Keratinocyte (primary cell): ENCODE results near the gene C7. TPM values are rescaled to one million over a fixed set of nuclear protein-coding genes. Genes with fewer than 3 reads are reported as not detected.

Source experiments
- DNase-seq: peaks from one replicate; pipeline ENCODE4 v3.0.0-alpha.2; 2011; ENCODE audit warnings: low read depth, missing footprints, low spot score
- FAIRE-seq: peaks from 2 replicates; lab custom pipeline; 2011; peaks lifted over from hg19 to GRCh38; lab: Jason Lieb, UNC
- H2AFZ ChIP-seq: 2 replicates; pipeline ENCODE4 v1.6.0; 2012; ENCODE audit warnings: low read length, control low read depth, inconsistent platforms; ENCODE audit not compliant: control insufficient read depth
- H3K27ac ChIP-seq: 2 replicates; pipeline ENCODE4 v1.5.1; 2011; ENCODE audit warnings: low read length; ENCODE audit not compliant: control insufficient read depth, insufficient read depth
- H3K27me3 ChIP-seq: 3 replicates; pipeline ENCODE4 v1.6.0; 2011; ENCODE audit warnings: low read length; ENCODE audit not compliant: control insufficient read depth, insufficient read depth; ENCODE audit errors: extremely low read depth
- H3K36me3 ChIP-seq, 2 experiments: 2 replicates in 1 of 2; 3 replicates in 1 of 2; pipeline ENCODE4 v1.5.1; 2011; ENCODE audit warnings: low read length in 2 of 2, mild to moderate bottlenecking in 1 of 2; ENCODE audit not compliant: control insufficient read depth in 2 of 2, insufficient read depth in 2 of 2; ENCODE audit errors: extremely low read depth in 1 of 2
- H3K4me1 ChIP-seq: 3 replicates; pipeline ENCODE4 v1.5.1; 2011; ENCODE audit warnings: low read length; ENCODE audit not compliant: control insufficient read depth, insufficient read depth; ENCODE audit errors: extremely low read depth
- H3K4me2 ChIP-seq: 3 replicates; pipeline ENCODE4 v1.6.0; 2011; ENCODE audit warnings: low read depth, low read length; ENCODE audit not compliant: control insufficient read depth, insufficient read depth; ENCODE audit errors: extremely low read depth
- H3K4me3 ChIP-seq, 3 experiments: fragments of 200-600 bp in 1 of 3; sonication (generic) in 1 of 3; 2 replicates in 2 of 3; 3 replicates in 1 of 3; pipeline ENCODE4 v1.5.1; 2011 to 2016; ENCODE audit warnings: low read length in 3 of 3, mild to moderate bottlenecking in 3 of 3, control low read depth in 2 of 3, inconsistent platforms in 1 of 3, low read depth in 1 of 3, mixed read lengths in 1 of 3, mixed run types in 1 of 3, moderate library complexity in 1 of 3; ENCODE audit not compliant: control insufficient read depth in 2 of 3, insufficient read depth in 2 of 3; ENCODE audit errors: extremely low read depth in 1 of 3
- H3K79me2 ChIP-seq: 2 replicates; pipeline ENCODE4 v1.6.0; 2012; ENCODE audit warnings: low read length; ENCODE audit not compliant: control insufficient read depth, insufficient read depth
- H3K9ac ChIP-seq: 3 replicates; pipeline ENCODE4 v1.6.0; 2011; ENCODE audit warnings: low read length; ENCODE audit not compliant: control insufficient read depth, insufficient read depth; ENCODE audit errors: extremely low read depth
- H3K9me1 ChIP-seq: 3 replicates; pipeline ENCODE4 v1.6.0; 2011; ENCODE audit warnings: low read length; ENCODE audit not compliant: control insufficient read depth, insufficient read depth; ENCODE audit errors: extremely low read depth
- H3K9me3 ChIP-seq: 2 replicates; pipeline ENCODE4 v1.5.1; 2012; ENCODE audit warnings: low read depth, low read length; ENCODE audit not compliant: control insufficient read depth
- H4K20me1 ChIP-seq: 3 replicates; pipeline ENCODE4 v1.6.0; 2011; ENCODE audit warnings: low read length; ENCODE audit not compliant: control insufficient read depth, insufficient read depth; ENCODE audit errors: extremely low read depth
- CTCF ChIP-seq, 3 experiments: IDR thresholded peaks in 1 of 3; conservative IDR thresholded peaks in 1 of 3; optimal IDR thresholded peaks in 1 of 3; 2 replicates in 2 of 3; 3 replicates in 1 of 3; pipeline versions ENCODE3 to v1.5.1; 2011; ENCODE audit warnings: low read length in 3 of 3, mild to moderate bottlenecking in 3 of 3, moderate library complexity in 2 of 3, control low read depth in 1 of 3, inconsistent platforms in 1 of 3; ENCODE audit not compliant: insufficient read depth in 2 of 3; ENCODE audit errors: extremely low read depth in 1 of 3
- EZH2 ChIP-seq: IDR thresholded peaks from one replicate; pipeline ENCODE4 v1.6.1; 2012; ENCODE audit warnings: inconsistent platforms, mild to moderate bottlenecking, low read length, moderate library complexity
- dilution Hi-C: fragments of 300-500 bp; cut with MboI; formaldehyde crosslinking; loops from one replicate; pipeline ENCODE4 v1.7.0; 2020; ENCODE audit warnings: low sequenced_read_pairs; ENCODE audit not compliant: extremely low pct_ligation_motif_present
- polyA plus RNA-seq, 5 experiments: library from polyadenylated mRNA; depleted of rRNA in 3 of 5; stranded (reverse) in 3 of 5; stranded (forward) in 1 of 5; unstranded in 1 of 5; fragments of >200 nt; gene quantifications; 1 replicate in 1 of 5; 2 replicates in 3 of 5; 3 replicates in 1 of 5; pipeline versions ENCODE4 v1.2.1 to v1.2.3, GENCODE V29; 2011 to 2012; ENCODE audit warnings: missing spikeins in 2 of 5, low read depth in 1 of 5, low replicate concordance in 1 of 5

C7 gene
- polyA plus RNA-seq, 1 donor (not counting 4 experiments of a cell fraction or from before 2014, with no cell fraction given): not detected

GRCh38 chr5:40955313-40955712 lies 46.0 kb downstream of the C7 start:
- dilution Hi-C loops: no loop called here
- no peak for TF ChIP-seq CTCF (optimal IDR thresholded peaks at IDR 0.05 in 1 of 3, IDR thresholded peaks at IDR 0.05 in 1 of 3, conservative IDR thresholded peaks at IDR 0.05 in 1 of 3; ENCODE audit: extremely low read depth in 1 of 3, insufficient read depth in 2 of 3, low read length in 3 of 3)
- no peak for TF ChIP-seq EZH2
- H3K4me2 ChIP-seq: no peak overlapping the region
- H3K4me1 ChIP-seq: no peaks in the 10 kb centered on the region
- no peaks in the 10 kb centered on the region for H4K20me1 ChIP-seq
- H3K4me3 ChIP-seq: no peak overlapping the region
- H2AFZ ChIP-seq: no peak overlapping the region
- H3K9ac ChIP-seq: no peak overlapping the region
- no peak overlapping the region for H3K27ac ChIP-seq
- peaks cover 2% of the 10 kb centered on the region for H3K9me3 ChIP-seq
- no peaks in the 10 kb centered on the region for H3K36me3 ChIP-seq
- no peaks in the 10 kb centered on the region for H3K9me1 ChIP-seq
- FAIRE-seq (no peak), DNase-seq (no peak)
- no peaks in the 10 kb centered on the region for H3K27me3 ChIP-seq
- no peaks in the 10 kb centered on the region for H3K79me2 ChIP-seq

- H3K27ac ChIP-seq: no peak overlapping the region
- TF ChIP-seq EZH2 (no peak), CTCF (optimal IDR thresholded peaks at IDR 0.05 in 1 of 3, IDR thresholded peaks at IDR 0.05 in 1 of 3, conservative IDR thresholded peaks at IDR 0.05 in 1 of 3; ENCODE audit: extremely low read depth in 1 of 3, insufficient read depth in 2 of 3, low read length in 3 of 3) (no peak)
- H3K4me3 ChIP-seq: no peak overlapping the region
- no peaks in the 10 kb centered on the region for H3K4me1 ChIP-seq
- dilution Hi-C loops: no loop called here
- no peak overlapping the region for H3K4me2 ChIP-seq
- no peak overlapping the region for H2AFZ ChIP-seq
- DNase-seq: no peak
- no peaks in the 10 kb centered on the region for H3K27me3 ChIP-seq
- H4K20me1 ChIP-seq: no peaks in the 10 kb centered on the region
- no peaks in the 10 kb centered on the region for H3K79me2 ChIP-seq
- H3K36me3 ChIP-seq: no peaks in the 10 kb centered on the region
- no peaks in the 10 kb centered on the region for H3K9me1 ChIP-seq
- peaks cover 2% of the 10 kb centered on the region for H3K9me3 ChIP-seq
- H3K9ac ChIP-seq: no peak overlapping the region
- no peak for FAIRE-seq
Observed at GRCh38 chr5:40957048-40957447, 47.8 kb downstream of the C7 start.
